CD4-positive, CD25-positive, alpha-beta regulatory T cell (primary cell): Measurements from ENCODE around the gene RAB3IP. TPM values are rescaled to one million over a fixed set of nuclear protein-coding genes. Genes with fewer than 3 reads are reported as not detected.
"Not testable (repeated sequence)": the region's sequence is repeated elsewhere in the genome, so short reads cannot be mapped to it uniquely, and the experiment has no call there.

Experiments
- ATAC-seq, 2 donors: fragments of 150-1000 bp; cut with Tn5 transposase; one replicate each; pipeline ENCODE4 v1.10.0; 2021; ENCODE audit warnings: low read depth in 2 of 2, moderate number of reproducible peaks in 2 of 2, moderate library complexity in 1 of 2
- DNase-seq, 3 donors: peaks; one replicate each; pipeline versions ENCODE4 v3.0.0 to v3.0.0-alpha.2; 2012 to 2022; ENCODE audit warnings: mixed read lengths in 1 of 3
- H3K27ac ChIP-seq: one replicate; pipeline ENCODE4 v1.7.0; 2013; ENCODE audit warnings: mild to moderate bottlenecking, low read length; ENCODE audit not compliant: insufficient read depth, poor library complexity, severe bottlenecking
- H3K27me3 ChIP-seq: one replicate; pipeline ENCODE4 v1.7.0; 2013; ENCODE audit warnings: low read length; ENCODE audit not compliant: control insufficient read depth, insufficient read depth
- H3K36me3 ChIP-seq: one replicate; pipeline ENCODE4 v1.7.0; 2013; ENCODE audit warnings: mild to moderate bottlenecking, low read length, moderate library complexity; ENCODE audit not compliant: control insufficient read depth, insufficient read depth
- H3K4me1 ChIP-seq: 2 replicates; pipeline ENCODE4 v1.7.0; 2013; ENCODE audit warnings: mild to moderate bottlenecking, low read length; ENCODE audit not compliant: insufficient read depth, control insufficient read depth, poor library complexity, severe bottlenecking
- H3K4me3 ChIP-seq: one replicate; pipeline ENCODE4 v1.7.0; 2013; ENCODE audit warnings: low read depth, mild to moderate bottlenecking, low read length, moderate library complexity
- H3K9me3 ChIP-seq, 2 experiments: 1 replicate in 1 of 2; 2 replicates in 1 of 2; pipeline ENCODE4 v1.7.0; 2013; ENCODE audit warnings: low read length in 2 of 2, mild to moderate bottlenecking in 1 of 2, moderate library complexity in 1 of 2; ENCODE audit not compliant: control insufficient read depth in 2 of 2
- H3K27ac Mint-ChIP-seq, 3 donors: one replicate each; pipeline ENCODE4 v1.8.0; 2020 to 2022; ENCODE audit warnings: mild to moderate bottlenecking in 3 of 3, mixed read lengths in 3 of 3, moderate library complexity in 2 of 3
- H3K27me3 Mint-ChIP-seq: one replicate; pipeline ENCODE4 v1.8.0; 2022; ENCODE audit warnings: mild to moderate bottlenecking, mixed read lengths
- H3K36me3 Mint-ChIP-seq: one replicate; pipeline ENCODE4 v1.8.0; 2020; ENCODE audit warnings: mixed read lengths
- H3K4me1 Mint-ChIP-seq, 4 donors: one replicate each; pipeline ENCODE4 v1.8.0; 2020 to 2022; ENCODE audit warnings: mixed read lengths in 4 of 4, mild to moderate bottlenecking in 1 of 4
- H3K4me3 Mint-ChIP-seq, 4 donors: one replicate each; pipeline ENCODE4 v1.8.0; 2020 to 2022; ENCODE audit warnings: mild to moderate bottlenecking in 4 of 4, mixed read lengths in 4 of 4, moderate library complexity in 3 of 4
- H3K9me3 Mint-ChIP-seq, 7 donors: one replicate each; pipeline ENCODE4 v1.8.0; 2020 to 2022; ENCODE audit warnings: mixed read lengths in 7 of 7, mild to moderate bottlenecking in 3 of 7, moderate library complexity in 2 of 7
- polyA plus RNA-seq, 4 donors: library from polyadenylated mRNA; unstranded; fragments of 300-500 nt; fragmentation: Illumina TruSeq; gene quantifications; one replicate each; pipeline ENCODE4 v1.2.3, GENCODE V29; 2021
- total RNA-seq: library from RNA; stranded (reverse); gene quantifications from one replicate; pipeline ENCODE4 v1.2.3, GENCODE V29; 2022

Gene RAB3IP
- total and polyA plus RNA-seq, 5 donors from 2014 or later, result 23.7 to 35.1 (median 25.9) TPM

- H3K36me3 Mint-ChIP-seq, result peaks cover 66% of the 10 kb centered on the region
- not testable (repeated sequence) for H3K4me3 Mint-ChIP-seq, H3K9me3 ChIP-seq, H3K27ac Mint-ChIP-seq, H3K4me1 ChIP-seq, H3K27me3 Mint-ChIP-seq, DNase-seq, H3K27ac ChIP-seq, H3K4me3 ChIP-seq, H3K4me1 Mint-ChIP-seq, H3K27me3 ChIP-seq, ATAC-seq
- peaks cover 28% of the 10 kb centered on the region for H3K36me3 ChIP-seq
- peaks cover 0 to 19% (median 6%) of the 10 kb centered on the region in 7 donors for H3K9me3 Mint-ChIP-seq
Measured at GRCh38 chr12:69759581-69759980, 20.9 kb downstream of the RAB3IP start.

GRCh38 chr12:69765515-69765914 is 26.9 kb downstream of the RAB3IP start:
- Mint-ChIP-seq H3K36me3 (peaks cover 79% of the 10 kb centered on the region), H3K4me1 (peaks cover 0 to 6% (median 1%) of the 10 kb centered on the region in 4 donors), H3K9me3 (peaks cover 1 to 59% (median 15%) of the 10 kb centered on the region in 7 donors), H3K27me3 (no peaks in the 10 kb centered on the region), H3K27ac (no peak overlapping the region), H3K4me3 (no peak overlapping the region)
- no peak overlapping the region for H3K27ac ChIP-seq
- H3K9me3 ChIP-seq, result peaks cover 22 to 35% of the 10 kb centered on the region in 2 experiments
- H3K36me3 ChIP-seq, result peaks cover 38% of the 10 kb centered on the region
- H3K4me3 ChIP-seq, result no peak overlapping the region
- no peak for ATAC-seq
- no peaks in the 10 kb centered on the region for H3K27me3 ChIP-seq
- H3K4me1 ChIP-seq, result no peaks in the 10 kb centered on the region
- DNase-seq, result no peak

- no peak overlapping the region for H3K4me3 ChIP-seq
- Mint-ChIP-seq H3K9me3 (peaks cover 4 to 57% (median 13%) of the 10 kb centered on the region in 7 donors), H3K27me3 (no peaks in the 10 kb centered on the region), H3K36me3 (peaks cover 78% of the 10 kb centered on the region), H3K4me1 (peaks cover 0 to 8% (median 0%) of the 10 kb centered on the region in 4 donors), H3K4me3 (no peak overlapping the region), H3K27ac (no peak overlapping the region)
- H3K27ac ChIP-seq, result no peak overlapping the region
- H3K36me3 ChIP-seq, result peaks cover 38% of the 10 kb centered on the region
- DNase-seq, result no peak
- H3K9me3 ChIP-seq, result peaks cover 26 to 35% of the 10 kb centered on the region in 2 experiments
- ATAC-seq, result no peak
- H3K4me1 ChIP-seq, result no peaks in the 10 kb centered on the region
- H3K27me3 ChIP-seq, result no peaks in the 10 kb centered on the region
Measured at GRCh38 chr12:69766260-69766659, 27.6 kb downstream of the RAB3IP start.

- Histone ChIP-seq H3K27me3 (no peaks in the 10 kb centered on the region), H3K27ac (no peak overlapping the region), H3K4me3 (no peak overlapping the region), H3K36me3 (peaks cover 4% of the 10 kb centered on the region), H3K4me1 (no peaks in the 10 kb centered on the region), H3K9me3 (no peaks in the 10 kb centered on the region)
- H3K9me3 Mint-ChIP-seq, result peaks cover 0 to 9% (median 3%) of the 10 kb centered on the region in 7 donors
- H3K4me1 Mint-ChIP-seq, result peaks cover 1 to 28% (median 10%) of the 10 kb centered on the region in 4 donors
- ATAC-seq (no peak), DNase-seq (peak in 1 of 3 donors; percentile 19)
- peaks cover 38% of the 10 kb centered on the region for H3K36me3 Mint-ChIP-seq
- H3K4me3 Mint-ChIP-seq, result no peak overlapping the region
- no peak overlapping the region for H3K27ac Mint-ChIP-seq
- H3K27me3 Mint-ChIP-seq, result no peaks in the 10 kb centered on the region
Measured at GRCh38 chr12:69779928-69780327, 41.3 kb downstream of the RAB3IP start.

- Histone ChIP-seq H3K4me3 (no peak overlapping the region), H3K9me3 (no peaks in the 10 kb centered on the region), H3K27ac (no peak overlapping the region), H3K4me1 (no peaks in the 10 kb centered on the region), H3K36me3 (peaks cover 17% of the 10 kb centered on the region), H3K27me3 (no peaks in the 10 kb centered on the region)
- ATAC-seq, result no peak
- Mint-ChIP-seq H3K27me3 (no peaks in the 10 kb centered on the region), H3K4me3 (no peak overlapping the region), H3K4me1 (peaks cover 5 to 41% (median 10%) of the 10 kb centered on the region in 4 donors), H3K9me3 (peaks cover 0 to 9% (median 6%) of the 10 kb centered on the region in 7 donors), H3K27ac (no peak overlapping the region), H3K36me3 (peaks cover 60% of the 10 kb centered on the region)
- DNase-seq, result no peak
Measured at GRCh38 chr12:69783365-69783764, 44.7 kb downstream of the RAB3IP start.

GRCh38 chr12:69789351-69789750 is 50.7 kb downstream of the RAB3IP start:
- Histone ChIP-seq H3K4me1 (no peaks in the 10 kb centered on the region), H3K4me3 (no peak overlapping the region), H3K9me3 (peaks cover 8 to 14% of the 10 kb centered on the region in 2 experiments), H3K36me3 (peaks cover 13% of the 10 kb centered on the region), H3K27ac (no peak overlapping the region), H3K27me3 (no peaks in the 10 kb centered on the region)
- peaks cover 1 to 32% (median 12%) of the 10 kb centered on the region in 7 donors for H3K9me3 Mint-ChIP-seq
- H3K4me3 Mint-ChIP-seq, result no peak overlapping the region
- H3K36me3 Mint-ChIP-seq, result peaks cover 68% of the 10 kb centered on the region
- no peak for ATAC-seq
- no peaks in the 10 kb centered on the region for H3K27me3 Mint-ChIP-seq
- peaks cover 0 to 21% (median 2%) of the 10 kb centered on the region in 4 donors for H3K4me1 Mint-ChIP-seq
- no peak overlapping the region for H3K27ac Mint-ChIP-seq
- no peak for DNase-seq

GRCh38 chr12:69792533-69792932 is 53.9 kb downstream of the RAB3IP start:
- DNase-seq (no peak), ATAC-seq (no peak)
- Histone ChIP-seq H3K27ac (no peak overlapping the region), H3K4me1 (no peaks in the 10 kb centered on the region), H3K9me3 (peaks cover 8 to 14% of the 10 kb centered on the region in 2 experiments), H3K27me3 (no peaks in the 10 kb centered on the region), H3K4me3 (no peak overlapping the region), H3K36me3 (peaks cover 10% of the 10 kb centered on the region)
- peaks cover 69% of the 10 kb centered on the region for H3K36me3 Mint-ChIP-seq
- peaks cover 0 to 12% (median 0%) of the 10 kb centered on the region in 4 donors for H3K4me1 Mint-ChIP-seq
- no peak overlapping the region for H3K27ac Mint-ChIP-seq
- no peaks in the 10 kb centered on the region for H3K27me3 Mint-ChIP-seq
- H3K9me3 Mint-ChIP-seq, result peaks cover 4 to 32% (median 12%) of the 10 kb centered on the region in 7 donors
- no peak overlapping the region for H3K4me3 Mint-ChIP-seq
